Keratinocyte (primary cell): ENCODE data around the gene HLA-DQB1. TPM values are rescaled to one million over a fixed set of nuclear protein-coding genes. Genes with fewer than 3 reads are reported as not detected.

Source experiments
- DNase-seq: peaks from one replicate; pipeline ENCODE4 v3.0.0-alpha.2; 2011; ENCODE audit warnings: low read depth, missing footprints, low spot score
- FAIRE-seq: peaks from 2 replicates; lab custom pipeline; 2011; peaks lifted over from hg19 to GRCh38; lab: Jason Lieb, UNC
- H2AFZ ChIP-seq: 2 replicates; pipeline ENCODE4 v1.6.0; 2012; ENCODE audit warnings: low read length, control low read depth, inconsistent platforms; ENCODE audit not compliant: control insufficient read depth
- H3K27ac ChIP-seq: 2 replicates; pipeline ENCODE4 v1.5.1; 2011; ENCODE audit warnings: low read length; ENCODE audit not compliant: control insufficient read depth, insufficient read depth
- H3K27me3 ChIP-seq: 3 replicates; pipeline ENCODE4 v1.6.0; 2011; ENCODE audit warnings: low read length; ENCODE audit not compliant: control insufficient read depth, insufficient read depth; ENCODE audit errors: extremely low read depth
- H3K36me3 ChIP-seq, 2 experiments: 2 replicates in 1 of 2; 3 replicates in 1 of 2; pipeline ENCODE4 v1.5.1; 2011; ENCODE audit warnings: low read length in 2 of 2, mild to moderate bottlenecking in 1 of 2; ENCODE audit not compliant: control insufficient read depth in 2 of 2, insufficient read depth in 2 of 2; ENCODE audit errors: extremely low read depth in 1 of 2
- H3K4me1 ChIP-seq: 3 replicates; pipeline ENCODE4 v1.5.1; 2011; ENCODE audit warnings: low read length; ENCODE audit not compliant: control insufficient read depth, insufficient read depth; ENCODE audit errors: extremely low read depth
- H3K4me2 ChIP-seq: 3 replicates; pipeline ENCODE4 v1.6.0; 2011; ENCODE audit warnings: low read depth, low read length; ENCODE audit not compliant: control insufficient read depth, insufficient read depth; ENCODE audit errors: extremely low read depth
- H3K4me3 ChIP-seq, 3 experiments: fragments of 200-600 bp in 1 of 3; sonication (generic) in 1 of 3; 2 replicates in 2 of 3; 3 replicates in 1 of 3; pipeline ENCODE4 v1.5.1; 2011 to 2016; ENCODE audit warnings: low read length in 3 of 3, mild to moderate bottlenecking in 3 of 3, control low read depth in 2 of 3, inconsistent platforms in 1 of 3, low read depth in 1 of 3, mixed read lengths in 1 of 3, mixed run types in 1 of 3, moderate library complexity in 1 of 3; ENCODE audit not compliant: control insufficient read depth in 2 of 3, insufficient read depth in 2 of 3; ENCODE audit errors: extremely low read depth in 1 of 3
- H3K79me2 ChIP-seq: 2 replicates; pipeline ENCODE4 v1.6.0; 2012; ENCODE audit warnings: low read length; ENCODE audit not compliant: control insufficient read depth, insufficient read depth
- H3K9ac ChIP-seq: 3 replicates; pipeline ENCODE4 v1.6.0; 2011; ENCODE audit warnings: low read length; ENCODE audit not compliant: control insufficient read depth, insufficient read depth; ENCODE audit errors: extremely low read depth
- H3K9me1 ChIP-seq: 3 replicates; pipeline ENCODE4 v1.6.0; 2011; ENCODE audit warnings: low read length; ENCODE audit not compliant: control insufficient read depth, insufficient read depth; ENCODE audit errors: extremely low read depth
- H3K9me3 ChIP-seq: 2 replicates; pipeline ENCODE4 v1.5.1; 2012; ENCODE audit warnings: low read depth, low read length; ENCODE audit not compliant: control insufficient read depth
- H4K20me1 ChIP-seq: 3 replicates; pipeline ENCODE4 v1.6.0; 2011; ENCODE audit warnings: low read length; ENCODE audit not compliant: control insufficient read depth, insufficient read depth; ENCODE audit errors: extremely low read depth
- CTCF ChIP-seq, 3 experiments: IDR thresholded peaks in 1 of 3; conservative IDR thresholded peaks in 1 of 3; optimal IDR thresholded peaks in 1 of 3; 2 replicates in 2 of 3; 3 replicates in 1 of 3; pipeline versions ENCODE3 to v1.5.1; 2011; ENCODE audit warnings: low read length in 3 of 3, mild to moderate bottlenecking in 3 of 3, moderate library complexity in 2 of 3, control low read depth in 1 of 3, inconsistent platforms in 1 of 3; ENCODE audit not compliant: insufficient read depth in 2 of 3; ENCODE audit errors: extremely low read depth in 1 of 3
- EZH2 ChIP-seq: IDR thresholded peaks from one replicate; pipeline ENCODE4 v1.6.1; 2012; ENCODE audit warnings: inconsistent platforms, mild to moderate bottlenecking, low read length, moderate library complexity
- dilution Hi-C: fragments of 300-500 bp; cut with MboI; formaldehyde crosslinking; loops from one replicate; pipeline ENCODE4 v1.7.0; 2020; ENCODE audit warnings: low sequenced_read_pairs; ENCODE audit not compliant: extremely low pct_ligation_motif_present
- polyA plus RNA-seq, 5 experiments: library from polyadenylated mRNA; depleted of rRNA in 3 of 5; stranded (reverse) in 3 of 5; stranded (forward) in 1 of 5; unstranded in 1 of 5; fragments of >200 nt; gene quantifications; 1 replicate in 1 of 5; 2 replicates in 3 of 5; 3 replicates in 1 of 5; pipeline versions ENCODE4 v1.2.1 to v1.2.3, GENCODE V29; 2011 to 2012; ENCODE audit warnings: missing spikeins in 2 of 5, low read depth in 1 of 5, low replicate concordance in 1 of 5

HLA-DQB1 gene
- polyA plus RNA-seq, 1 donor (not counting 4 experiments of a cell fraction or from before 2014, with no cell fraction given): 40.5 TPM

GRCh38 chr6:32625137-32625536 lies 41.3 kb downstream of the HLA-DQB1 start:
- TF ChIP-seq CTCF (optimal IDR thresholded peaks at IDR 0.05 in 1 of 3, IDR thresholded peaks at IDR 0.05 in 1 of 3, conservative IDR thresholded peaks at IDR 0.05 in 1 of 3; ENCODE audit: extremely low read depth in 1 of 3, insufficient read depth in 2 of 3, low read length in 3 of 3): no peak
- no peak for TF ChIP-seq EZH2
- DNase-seq (no peak), FAIRE-seq (no peak)
- Histone ChIP-seq H3K4me2 (no peak overlapping the region), H3K4me3 (no peak overlapping the region), H3K9me3 (no peaks in the 10 kb centered on the region), H3K4me1 (peaks cover 6% of the 10 kb centered on the region), H3K79me2 (no peaks in the 10 kb centered on the region), H4K20me1 (no peaks in the 10 kb centered on the region), H2AFZ (no peak overlapping the region), H3K27me3 (no peaks in the 10 kb centered on the region), H3K36me3 (no peaks in the 10 kb centered on the region), H3K9me1 (no peaks in the 10 kb centered on the region), H3K9ac (no peak overlapping the region), H3K27ac (no peak overlapping the region)
- dilution Hi-C loops: no loop called here

- no peaks in the 10 kb centered on the region for H3K36me3 ChIP-seq
- H3K79me2 ChIP-seq: no peaks in the 10 kb centered on the region
- dilution Hi-C loops: no loop called here
- TF ChIP-seq CTCF (optimal IDR thresholded peaks at IDR 0.05 in 1 of 3, IDR thresholded peaks at IDR 0.05 in 1 of 3, conservative IDR thresholded peaks at IDR 0.05 in 1 of 3; ENCODE audit: extremely low read depth in 1 of 3, insufficient read depth in 2 of 3, low read length in 3 of 3): no peak
- TF ChIP-seq EZH2: no peak
- no peaks in the 10 kb centered on the region for H3K27me3 ChIP-seq
- no peaks in the 10 kb centered on the region for H4K20me1 ChIP-seq
- H3K27ac ChIP-seq: no peak overlapping the region
- H3K9me1 ChIP-seq: no peaks in the 10 kb centered on the region
- H3K9ac ChIP-seq: no peak overlapping the region
- H3K4me1 ChIP-seq: peaks cover 6% of the 10 kb centered on the region
- no peak overlapping the region for H3K4me2 ChIP-seq
- H3K9me3 ChIP-seq: no peaks in the 10 kb centered on the region
- no peak for DNase-seq
- FAIRE-seq: no peak
- H2AFZ ChIP-seq: no peak overlapping the region
- no peak overlapping the region for H3K4me3 ChIP-seq
These were observed 41.9 kb downstream of the HLA-DQB1 start for GRCh38 chr6:32624565-32624964.
